SK-N-SH treated with all-trans-retinoic acid at 6 μM for 48 hours (cell line): ENCODE measurements around the gene ADCYAP1R1.

Experiments
- ARNTL ChIP-seq: fragments of 450-650 bp; formaldehyde crosslinking; IDR thresholded peaks from 2 replicates; pipeline ENCODE4 v1.5.0; 2020; ENCODE audit warnings: low read depth, mild to moderate bottlenecking, moderate library complexity, borderline replicate concordance
- CREB5 ChIP-seq: fragments of 250-450 bp; sonication (Bioruptor Pico); IDR thresholded peaks from 2 replicates; pipeline ENCODE4 v1.5.1; 2020; ENCODE audit warnings: low read depth, mild to moderate bottlenecking, moderate library complexity
- CSRNP3 ChIP-seq: fragments of 250-450 bp; sonication (Bioruptor Pico); IDR thresholded peaks from 2 replicates; pipeline ENCODE4 v1.5.1; 2021; ENCODE audit warnings: mild to moderate bottlenecking, moderate library complexity
- ISL1 ChIP-seq: fragments of 250-450 bp; sonication (Bioruptor Pico); IDR thresholded peaks from 2 replicates; pipeline ENCODE4 v2.1.2; 2022; ENCODE audit warnings: mild to moderate bottlenecking, moderate library complexity
- OSR1 ChIP-seq: fragments of 250-450 bp; sonication (Bioruptor Pico); IDR thresholded peaks from 2 replicates; pipeline ENCODE4 v1.8.0; 2022; ENCODE audit warnings: moderate library complexity, mild to moderate bottlenecking, inconsistent platforms
- PATZ1 ChIP-seq: fragments of 250-450 bp; sonication (Bioruptor Pico); IDR thresholded peaks from 2 replicates; pipeline ENCODE4 v1.8.0; 2020; ENCODE audit warnings: mild to moderate bottlenecking, moderate library complexity, borderline replicate concordance
- RARB ChIP-seq: fragments of 250-450 bp; sonication (Bioruptor Pico); IDR thresholded peaks from 2 replicates; pipeline ENCODE4 v1.8.0; 2021; ENCODE audit warnings: mild to moderate bottlenecking, moderate library complexity
- ZFP30 ChIP-seq: fragments of 450-650 bp; formaldehyde crosslinking; IDR thresholded peaks from 2 replicates; pipeline ENCODE4 v1.5.0; 2022; ENCODE audit warnings: mild to moderate bottlenecking, moderate library complexity
- ZNF565 ChIP-seq: fragments of 450-650 bp; formaldehyde crosslinking; conservative IDR thresholded peaks from 2 replicates; pipeline ENCODE4 v1.5.0; 2020; ENCODE audit warnings: low read depth, mild to moderate bottlenecking, moderate library complexity
- ZNF70 ChIP-seq: fragments of 450-650 bp; formaldehyde crosslinking; IDR thresholded peaks from 2 replicates; pipeline ENCODE4 v1.5.0; 2020; ENCODE audit warnings: mild to moderate bottlenecking, moderate library complexity
- TF ChIP-seq, protein P1 (sequence below): fragments of 250-450 bp; sonication (Bioruptor Pico); IDR thresholded peaks from 2 replicates; pipeline ENCODE4 v1.5.0; 2020; ENCODE audit warnings: mild to moderate bottlenecking, moderate library complexity

GRCh38 chr7:31113660-31114059 lies 61.6 kb downstream of the ADCYAP1R1 start:
- TF ChIP-seq OSR1 (CRISPR knock-in tag) (no peak), CREB5 (CRISPR knock-in tag) (no peak), ZNF70 (CRISPR knock-in tag) (no peak), RARB (CRISPR knock-in tag) (no peak), CSRNP3 (CRISPR knock-in tag) (no peak), ARNTL (CRISPR knock-in tag) (no peak), ZNF565 (CRISPR knock-in tag) (no peak), ZFP30 (CRISPR knock-in tag) (no peak), PATZ1 (no peak), ISL1 (CRISPR knock-in tag) (no peak)
- TF ChIP-seq, protein P1, sequence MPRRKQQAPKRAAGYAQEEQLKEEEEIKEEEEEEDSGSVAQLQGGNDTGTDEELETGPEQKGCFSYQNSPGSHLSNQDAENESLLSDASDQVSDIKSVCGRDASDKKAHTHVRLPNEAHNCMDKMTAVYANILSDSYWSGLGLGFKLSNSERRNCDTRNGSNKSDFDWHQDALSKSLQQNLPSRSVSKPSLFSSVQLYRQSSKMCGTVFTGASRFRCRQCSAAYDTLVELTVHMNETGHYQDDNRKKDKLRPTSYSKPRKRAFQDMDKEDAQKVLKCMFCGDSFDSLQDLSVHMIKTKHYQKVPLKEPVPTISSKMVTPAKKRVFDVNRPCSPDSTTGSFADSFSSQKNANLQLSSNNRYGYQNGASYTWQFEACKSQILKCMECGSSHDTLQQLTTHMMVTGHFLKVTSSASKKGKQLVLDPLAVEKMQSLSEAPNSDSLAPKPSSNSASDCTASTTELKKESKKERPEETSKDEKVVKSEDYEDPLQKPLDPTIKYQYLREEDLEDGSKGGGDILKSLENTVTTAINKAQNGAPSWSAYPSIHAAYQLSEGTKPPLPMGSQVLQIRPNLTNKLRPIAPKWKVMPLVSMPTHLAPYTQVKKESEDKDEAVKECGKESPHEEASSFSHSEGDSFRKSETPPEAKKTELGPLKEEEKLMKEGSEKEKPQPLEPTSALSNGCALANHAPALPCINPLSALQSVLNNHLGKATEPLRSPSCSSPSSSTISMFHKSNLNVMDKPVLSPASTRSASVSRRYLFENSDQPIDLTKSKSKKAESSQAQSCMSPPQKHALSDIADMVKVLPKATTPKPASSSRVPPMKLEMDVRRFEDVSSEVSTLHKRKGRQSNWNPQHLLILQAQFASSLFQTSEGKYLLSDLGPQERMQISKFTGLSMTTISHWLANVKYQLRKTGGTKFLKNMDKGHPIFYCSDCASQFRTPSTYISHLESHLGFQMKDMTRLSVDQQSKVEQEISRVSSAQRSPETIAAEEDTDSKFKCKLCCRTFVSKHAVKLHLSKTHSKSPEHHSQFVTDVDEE (CRISPR knock-in tag): no peak
